ENCODE data around the gene ZNF628.
A peak's percentile ranks its signal among the peaks of the same experiment; 100 is the strongest.

The ZNF628 gene

GRCh38 chr19:55466241-55466614, 10.2 kb upstream of the ZNF628 start:
- DNase-seq = no peak

DNA sequence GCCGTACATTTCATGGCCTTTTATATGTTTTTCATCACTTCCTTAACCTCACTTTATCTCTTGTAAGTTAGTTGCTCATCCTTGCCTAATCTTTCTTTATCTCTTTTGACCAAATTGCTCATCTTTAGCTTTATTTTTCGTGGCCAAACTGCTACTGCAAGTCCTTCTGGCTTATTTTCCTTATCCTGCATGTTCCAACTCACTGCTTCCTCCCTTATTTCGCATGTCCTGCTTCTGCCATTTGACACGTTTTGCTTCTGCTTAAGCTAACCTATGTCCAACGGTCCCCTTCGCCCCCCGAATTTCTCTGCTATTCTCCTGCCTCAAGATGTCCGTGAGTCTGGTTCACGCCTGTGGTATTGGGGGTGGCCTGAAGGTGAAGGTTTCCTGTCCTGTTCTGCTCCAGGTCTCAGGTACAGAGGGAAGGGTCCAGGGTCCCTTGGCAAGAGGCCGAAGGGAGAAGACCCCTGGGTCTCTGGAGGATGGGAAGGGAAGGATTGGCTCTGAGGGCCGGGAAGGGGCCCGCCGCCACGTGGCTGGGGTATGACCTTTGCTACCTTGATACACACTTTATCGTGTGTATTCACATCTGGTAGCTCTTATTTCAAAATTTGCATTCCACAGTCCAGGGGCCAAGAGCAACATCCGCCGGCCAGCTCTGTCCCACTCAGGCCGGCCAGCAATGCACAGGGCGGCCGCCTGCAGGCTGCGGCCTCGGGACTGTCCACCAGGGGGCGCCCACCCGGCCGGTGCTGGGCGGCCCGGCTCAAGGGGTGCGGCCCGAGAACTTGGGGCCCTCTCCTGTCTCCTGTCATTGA, 9.0 kb upstream of the ZNF628 start:
- DNase-seq = no peak

GRCh38 chr19:55468054-55468393, 8.4 kb upstream of the ZNF628 start:
- no peak for DNase-seq

DNA sequence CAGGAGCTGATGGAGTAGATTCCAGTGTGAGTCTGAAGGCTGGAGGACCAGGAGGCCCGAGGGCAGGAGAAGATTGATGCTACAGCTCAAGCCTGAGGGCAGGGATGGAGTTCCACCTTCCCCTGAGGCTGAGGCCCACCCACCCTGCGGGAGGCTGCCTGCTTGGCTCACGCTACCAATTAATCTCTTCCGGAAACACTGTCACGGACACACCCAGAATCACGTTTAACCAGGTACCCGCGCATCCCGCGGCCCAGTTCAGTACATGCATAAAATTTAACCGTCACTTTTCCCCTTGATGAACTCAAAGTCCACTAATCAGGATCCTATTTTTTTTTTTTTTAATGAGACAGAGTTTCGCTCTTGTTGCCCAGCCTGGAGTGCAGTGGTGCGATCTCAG, 5.2 kb upstream of the ZNF628 start:
- DNase-seq = no peak

DNA sequence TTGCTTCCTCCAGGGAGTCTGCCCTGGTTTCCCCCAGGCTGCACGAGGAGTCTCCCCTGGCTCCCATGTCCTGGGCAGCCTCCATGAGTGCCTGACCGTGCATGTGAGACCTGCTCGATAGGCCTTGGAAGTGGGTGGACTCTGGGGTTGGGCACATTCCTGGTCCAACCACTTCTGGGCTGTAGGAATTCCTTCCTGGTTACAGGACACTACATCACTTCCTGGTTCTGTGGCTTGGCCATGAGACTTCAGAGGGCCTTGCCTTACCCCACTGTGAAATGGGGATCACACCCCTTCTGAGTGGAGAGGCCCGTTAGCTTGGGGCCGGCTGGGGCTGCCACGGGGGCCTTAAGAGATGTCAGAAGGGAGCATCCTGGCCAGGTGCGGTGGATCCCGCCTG, 4.0 kb upstream of the ZNF628 start:
- no peak for DNase-seq

- DNase-seq = no peak
Measured at GRCh38 chr19:55473225-55474012, 3.0 kb upstream of the ZNF628 start.

- DNase-seq = no peak
Measured at GRCh38 chr19:55474269-55475265, 1.9 kb upstream of the ZNF628 start.

DNA sequence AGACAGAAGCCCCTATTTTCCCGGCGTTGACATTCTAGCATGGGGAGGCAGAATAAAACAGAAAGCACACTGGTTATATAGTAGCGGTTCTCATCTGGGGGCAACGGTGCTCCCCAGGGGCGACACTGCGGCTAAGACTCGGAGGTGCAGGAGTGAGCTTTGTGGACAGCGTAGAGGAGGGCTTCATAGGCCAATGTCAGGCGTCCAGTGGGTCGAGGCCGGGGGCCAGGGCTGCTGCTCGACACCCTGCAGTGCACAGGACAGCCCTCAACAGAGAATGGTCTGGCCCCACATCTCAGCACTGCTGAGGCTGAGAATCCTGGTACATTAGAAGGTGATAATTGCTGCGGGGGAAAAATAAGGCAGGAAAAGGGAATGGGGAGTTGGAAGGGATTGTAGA, 1.5 kb downstream of the ZNF628 start:
- DNase-seq = no peak

DNA sequence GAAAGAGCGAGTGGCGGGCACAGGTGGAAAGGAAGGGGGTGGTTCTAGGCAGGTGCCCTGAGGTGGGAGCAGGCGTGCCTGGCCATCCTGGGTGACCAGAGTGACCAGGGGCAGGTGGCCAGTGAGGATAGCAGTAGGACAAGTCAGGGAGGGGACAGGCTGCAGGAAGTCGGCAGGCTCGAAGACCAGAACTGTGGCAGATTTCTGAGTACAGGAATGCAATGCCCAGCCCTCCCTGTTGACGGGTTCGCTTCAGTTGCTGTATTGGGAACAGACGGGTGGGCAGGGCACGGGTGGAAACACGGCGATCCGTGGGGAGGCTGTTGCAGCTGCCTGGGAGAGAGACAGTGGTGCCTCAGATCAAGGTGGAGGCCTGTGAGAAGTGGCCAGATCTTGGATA, 1.9 kb downstream of the ZNF628 start:
- no peak for DNase-seq

DNA sequence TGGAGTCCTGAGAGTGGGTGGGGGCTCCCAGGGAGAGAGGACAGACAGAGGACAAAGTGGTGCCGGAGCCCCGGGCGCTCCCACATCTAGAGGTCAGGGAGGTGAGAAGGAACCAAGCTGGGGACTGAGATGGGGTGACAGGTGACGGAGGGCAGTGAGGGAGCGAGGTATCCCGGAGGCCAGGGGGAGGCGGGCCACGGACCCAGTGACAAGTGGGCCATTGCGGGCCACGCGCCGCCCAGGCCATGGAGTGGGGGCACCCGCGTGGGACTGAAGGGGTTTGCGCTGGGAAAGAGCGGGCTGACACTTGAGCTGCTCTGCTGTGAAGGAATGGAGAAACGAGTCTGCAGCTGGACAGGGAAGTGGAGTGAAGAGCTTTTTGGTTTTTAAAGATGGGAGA, 2.6 kb downstream of the ZNF628 start:
- no peak for DNase-seq

DNA sequence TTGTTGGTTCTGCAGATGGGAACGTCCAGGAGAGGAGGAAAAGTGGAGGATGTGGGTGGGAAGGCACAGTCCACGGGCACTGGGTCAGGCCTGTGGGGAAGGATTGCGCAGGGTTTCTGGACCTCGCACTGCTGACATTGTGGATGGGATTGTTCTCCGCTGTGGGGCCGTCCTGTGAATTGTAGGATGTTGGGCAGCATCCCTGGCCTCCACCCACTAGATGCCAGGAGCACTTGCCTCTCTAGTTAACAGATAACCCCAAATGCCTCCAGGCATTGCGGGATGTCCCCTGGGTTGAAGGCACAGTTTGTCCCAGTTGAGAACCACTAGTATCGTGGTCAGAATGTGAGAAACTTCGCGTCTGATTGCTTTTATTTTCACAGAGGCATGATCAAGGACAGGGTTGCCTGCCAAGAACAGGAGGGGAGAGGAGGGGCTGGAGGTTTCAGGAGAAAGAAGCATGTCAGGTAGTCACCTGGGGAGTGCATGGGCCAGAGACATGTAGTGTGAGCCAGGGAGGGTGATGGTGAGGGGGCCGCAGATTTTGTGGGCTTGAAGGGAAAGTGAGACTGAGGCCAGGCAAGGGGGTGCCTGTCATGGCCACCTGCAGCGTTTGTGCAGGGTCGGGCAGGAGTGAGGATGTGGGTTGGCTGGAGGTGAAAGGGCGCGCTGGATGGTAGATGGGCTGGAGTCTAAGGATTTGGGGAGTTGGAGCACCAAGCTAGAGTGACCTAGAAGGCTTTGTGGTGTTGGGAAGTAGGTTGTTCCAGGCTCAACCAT, 3.2 kb downstream of the ZNF628 start:
- DNase-seq = no peak

DNA sequence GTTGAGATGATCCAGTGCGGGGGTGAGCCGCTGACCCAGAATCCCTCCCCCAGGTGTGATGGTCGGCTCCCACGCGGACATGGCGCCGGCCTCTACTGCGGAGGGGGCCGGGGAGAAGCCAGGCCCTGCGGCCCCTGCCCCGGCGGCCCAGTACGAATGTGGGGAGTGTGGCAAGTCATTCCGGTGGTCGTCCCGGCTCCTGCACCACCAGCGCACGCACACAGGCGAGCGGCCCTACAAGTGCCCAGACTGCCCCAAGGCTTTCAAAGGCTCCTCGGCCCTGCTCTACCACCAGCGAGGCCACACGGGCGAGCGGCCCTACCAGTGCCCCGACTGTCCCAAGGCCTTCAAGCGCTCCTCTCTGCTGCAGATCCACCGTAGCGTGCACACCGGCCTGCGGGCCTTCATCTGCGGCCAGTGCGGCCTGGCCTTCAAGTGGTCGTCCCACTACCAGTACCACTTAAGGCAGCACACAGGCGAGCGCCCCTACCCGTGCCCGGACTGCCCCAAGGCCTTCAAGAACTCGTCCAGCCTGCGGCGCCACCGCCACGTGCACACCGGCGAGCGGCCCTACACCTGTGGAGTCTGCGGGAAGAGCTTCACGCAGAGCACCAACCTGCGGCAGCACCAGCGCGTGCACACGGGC, 4.9 kb downstream of the ZNF628 start:
- no peak for DNase-seq

GRCh38 chr19:55481794-55482155, 5.4 kb downstream of the ZNF628 start:
- DNase-seq = no peak

DNA sequence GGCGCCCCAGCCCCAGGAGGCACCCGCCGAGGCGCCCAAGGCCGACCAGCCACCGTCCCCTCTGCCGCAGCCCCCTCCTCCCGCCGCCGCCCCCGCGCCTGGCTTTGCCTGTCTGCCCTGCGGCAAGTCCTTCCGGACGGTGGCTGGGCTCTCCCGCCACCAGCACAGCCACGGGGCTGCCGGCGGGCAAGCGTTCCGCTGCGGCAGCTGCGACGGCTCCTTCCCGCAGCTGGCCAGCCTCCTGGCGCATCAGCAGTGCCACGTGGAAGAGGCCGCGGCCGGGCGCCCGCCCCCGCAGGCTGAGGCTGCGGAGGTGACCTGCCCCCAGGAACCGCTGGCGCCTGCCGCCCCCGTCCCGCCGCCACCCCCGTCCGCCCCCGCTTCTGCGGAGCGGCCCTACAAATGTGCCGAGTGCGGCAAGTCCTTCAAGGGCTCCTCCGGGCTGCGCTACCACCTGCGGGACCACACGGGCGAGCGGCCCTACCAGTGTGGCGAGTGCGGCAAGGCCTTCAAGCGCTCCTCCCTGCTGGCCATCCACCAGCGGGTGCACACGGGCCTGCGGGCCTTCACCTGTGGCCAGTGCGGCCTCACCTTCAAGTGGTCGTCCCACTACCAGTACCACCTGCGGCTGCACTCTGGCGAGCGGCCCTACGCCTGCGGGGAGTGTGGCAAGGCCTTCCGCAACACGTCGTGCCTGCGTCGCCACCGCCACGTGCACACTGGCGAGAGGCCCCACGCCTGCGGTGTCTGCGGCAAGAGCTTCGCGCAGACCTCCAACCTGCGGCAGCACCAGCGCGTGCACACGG, 5.9 kb downstream of the ZNF628 start:
- no peak for DNase-seq

GRCh38 chr19:55482967-55483705, 6.7 kb downstream of the ZNF628 start:
- no peak for DNase-seq

DNA sequence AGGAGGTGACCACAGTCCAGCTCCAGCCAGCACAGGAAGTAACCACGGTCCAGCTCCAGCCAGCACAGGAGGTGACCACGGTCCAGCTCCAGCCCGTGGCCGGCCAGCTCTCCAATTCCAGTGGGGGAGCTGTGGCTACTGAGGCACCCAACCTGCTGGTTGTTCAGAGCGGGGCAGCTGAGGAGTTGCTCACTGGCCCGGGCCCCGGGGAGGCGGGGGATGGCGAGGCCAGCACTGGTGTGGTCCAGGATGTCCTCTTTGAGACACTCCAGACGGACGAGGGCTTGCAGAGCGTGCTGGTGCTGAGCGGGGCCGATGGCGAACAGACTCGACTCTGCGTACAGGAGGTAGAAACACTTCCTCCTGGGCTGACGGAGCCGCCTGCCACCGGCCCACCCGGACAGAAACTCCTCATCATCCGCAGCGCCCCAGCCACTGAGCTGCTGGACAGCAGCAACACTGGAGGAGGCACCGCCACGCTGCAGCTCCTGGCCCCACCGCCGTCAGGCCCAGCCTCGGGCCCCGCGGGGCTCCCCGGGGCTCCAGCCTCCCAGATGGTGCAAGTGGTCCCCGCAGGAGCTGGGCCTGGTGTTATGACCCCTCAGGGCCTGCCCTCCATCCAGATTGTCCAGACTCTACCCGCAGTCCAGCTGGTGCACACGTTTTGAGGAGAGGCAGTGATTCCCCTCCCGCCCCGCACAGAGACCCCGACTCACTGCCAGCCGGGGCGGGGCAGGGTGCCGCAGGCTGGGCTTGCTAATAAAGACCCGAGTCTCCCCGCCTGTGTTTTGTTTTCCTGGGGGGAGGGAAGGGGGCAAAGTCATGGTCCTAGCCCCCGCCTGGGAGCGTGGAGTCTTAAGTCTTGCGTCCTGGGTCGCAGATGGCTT, 7.5 kb downstream of the ZNF628 start:
- DNase-seq = no peak

DNA sequence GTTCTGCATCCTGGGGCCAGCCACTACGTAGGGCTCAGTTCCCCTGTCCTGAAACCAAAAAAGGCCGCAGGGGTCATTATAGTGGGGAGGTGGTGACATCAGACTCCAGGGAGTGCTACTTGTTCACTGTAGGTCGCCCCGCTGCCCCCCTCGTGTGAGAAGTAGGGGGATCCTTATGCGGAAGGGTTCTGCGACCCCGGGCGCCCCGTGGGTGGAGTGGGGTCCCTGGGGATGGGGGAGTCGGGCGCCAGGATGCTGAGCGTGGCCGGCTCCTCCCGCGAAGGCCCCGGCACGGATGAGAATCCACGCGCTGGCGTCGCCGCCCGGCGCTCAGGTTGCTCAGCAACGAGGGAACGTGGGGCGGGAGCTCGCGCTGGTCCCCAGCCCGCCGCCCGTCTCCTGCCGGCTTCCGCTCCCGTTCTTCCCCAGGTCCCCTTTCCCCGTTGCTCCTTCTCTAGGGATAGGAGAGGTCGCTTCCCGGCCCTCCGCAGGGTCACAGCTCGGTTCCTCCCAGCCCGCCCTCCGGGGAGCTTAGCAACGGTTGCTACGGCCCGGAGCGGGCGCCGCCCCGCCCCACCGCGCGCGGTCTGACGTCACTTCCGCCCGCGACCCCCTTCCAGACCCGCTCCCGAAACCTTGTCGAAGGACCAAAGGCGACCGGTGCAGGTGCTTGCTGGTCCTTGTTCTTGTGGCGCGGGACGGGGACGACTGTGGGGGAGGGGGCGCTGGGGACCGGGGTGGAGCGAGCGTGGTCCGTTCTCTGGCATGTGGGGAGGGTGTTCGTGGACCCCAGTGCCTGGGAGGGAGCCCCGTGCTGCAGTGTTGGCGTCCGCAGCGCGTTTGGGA, 8.4 kb downstream of the ZNF628 start, which contains the start of gene NAT14:
TSS of gene NAT14 (plus strand) at position 596 of the 846 bp plus-strand sequence. CDS start 521 bp downstream, outside the sequence.
- DNase-seq = peak; percentile 17

DNA sequence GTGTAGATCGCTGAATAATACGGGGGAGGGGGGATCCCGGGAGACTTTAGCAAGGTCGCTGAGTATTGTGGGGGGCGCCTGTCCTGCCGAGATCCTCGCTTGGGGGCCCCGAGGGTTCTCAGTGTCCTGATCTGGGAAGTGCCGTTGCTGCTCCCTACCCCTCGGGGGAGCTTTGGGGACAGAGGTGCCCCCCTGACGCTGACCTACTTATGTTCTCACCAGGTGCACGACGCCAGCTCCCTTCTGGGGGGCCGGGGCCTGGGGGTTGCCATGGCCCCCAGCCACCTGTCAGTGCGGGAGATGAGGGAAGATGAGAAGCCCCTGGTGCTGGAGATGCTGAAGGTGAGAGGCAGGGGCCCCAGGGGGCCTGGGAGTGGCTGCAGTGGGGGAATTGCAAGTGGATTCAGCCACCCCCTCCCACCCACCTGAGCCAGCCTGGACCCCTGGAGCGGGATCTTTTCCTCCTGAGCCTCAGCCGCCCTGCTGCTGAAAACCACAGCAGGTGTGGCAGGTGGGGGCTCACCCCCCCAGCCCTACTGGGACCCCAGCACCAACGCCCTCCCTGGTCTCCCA, 9.1 kb downstream of the ZNF628 start:
- DNase-seq = no peak
